NCI-H1436 treated with DMSO at 0.1 percent for 48 hours (cell line): ENCODE results near the gene GRK3.
A peak's percentile ranks its signal among the peaks of the same experiment; 100 is the strongest.
"Not testable (repeated sequence)": the region's sequence is repeated elsewhere in the genome, so short reads cannot be mapped to it uniquely, and the experiment has no call there.

Experiments used
- DNase-seq: peaks from one replicate; lab custom pipeline; 2025; lab: John Stamatoyannopoulos, UW

GRK3 gene

DNA sequence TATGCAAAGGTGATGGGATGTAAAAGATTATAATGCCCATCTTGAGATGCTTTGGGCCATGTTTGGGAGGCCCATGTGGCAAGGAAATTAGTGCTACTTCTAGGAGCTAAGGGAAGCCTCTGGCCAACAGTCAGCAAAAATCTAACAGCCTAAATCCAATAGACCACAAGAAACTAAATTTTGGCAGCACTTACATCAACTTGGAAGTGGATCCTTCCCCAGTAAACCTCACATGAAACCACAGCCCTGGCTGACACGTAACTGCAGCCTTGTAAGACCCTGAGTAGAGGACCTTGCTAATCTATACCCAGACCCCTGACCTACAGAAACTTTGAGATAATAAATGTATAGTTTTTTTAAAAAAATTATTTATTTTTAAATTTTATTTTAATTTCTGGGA is 13.1 kb upstream of the GRK3 start:
- no peak for DNase-seq

DNA sequence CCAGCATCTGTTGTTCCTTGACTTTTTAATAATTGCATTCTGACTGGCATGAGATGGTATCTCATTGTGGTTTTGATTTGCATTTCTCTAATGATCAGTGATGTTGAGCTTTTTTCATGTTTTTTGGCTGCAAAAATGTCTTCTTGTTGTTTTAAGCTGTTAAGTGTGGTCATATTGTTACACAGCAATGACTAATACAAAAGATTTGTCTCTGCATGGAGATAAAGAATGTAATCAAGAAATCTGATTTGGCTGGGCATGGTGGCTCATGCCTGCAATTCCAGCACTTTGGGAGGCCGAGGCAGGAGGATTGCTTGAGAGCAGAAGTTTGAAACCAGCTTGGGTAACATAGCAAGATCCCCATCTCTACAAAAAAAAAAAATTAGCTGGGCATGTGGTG is 12.1 kb upstream of the GRK3 start:
- DNase-seq, result not testable (repeated sequence)

DNA sequence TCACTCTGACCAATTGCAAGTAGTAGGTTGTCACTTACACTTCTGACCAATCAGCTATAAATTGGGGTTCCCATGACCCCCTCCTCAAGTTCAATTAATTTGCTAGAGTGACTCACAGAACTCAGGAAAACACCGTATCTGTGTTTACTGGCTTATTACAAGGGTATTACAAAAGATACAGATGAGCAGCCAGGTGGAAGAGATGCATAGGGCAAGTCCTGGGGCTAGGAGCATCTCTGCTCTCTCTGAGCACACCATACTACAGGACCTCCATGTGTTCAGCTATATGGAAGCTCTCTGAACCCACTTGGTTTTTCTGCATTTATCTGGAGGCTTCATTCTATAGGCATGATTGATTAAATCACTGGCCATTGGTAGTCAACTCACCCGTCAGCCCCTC is 11.3 kb upstream of the GRK3 start:
- DNase-seq, result no peak

DNA sequence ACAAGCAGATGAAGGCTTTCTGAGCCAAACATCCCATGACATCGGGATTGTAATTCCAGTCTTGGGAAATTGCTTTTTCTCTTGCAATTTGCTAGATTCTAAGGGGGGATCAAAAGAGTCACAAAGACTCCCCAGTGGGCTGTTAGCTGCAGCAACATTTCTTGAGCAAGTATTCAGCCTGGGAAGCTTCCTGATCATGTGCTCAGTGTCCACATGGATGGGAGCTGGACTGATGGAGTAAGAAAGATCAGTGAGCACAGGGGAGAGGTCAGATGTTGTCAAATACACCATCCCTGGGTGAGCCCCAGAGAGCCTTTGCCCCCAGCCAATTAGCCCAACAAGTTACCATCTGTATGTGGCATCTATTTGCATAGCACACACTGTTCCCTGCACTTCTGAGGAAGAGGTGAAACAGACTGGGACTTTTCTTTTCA is 10.2 kb upstream of the GRK3 start:
- DNase-seq, result no peak

DNA sequence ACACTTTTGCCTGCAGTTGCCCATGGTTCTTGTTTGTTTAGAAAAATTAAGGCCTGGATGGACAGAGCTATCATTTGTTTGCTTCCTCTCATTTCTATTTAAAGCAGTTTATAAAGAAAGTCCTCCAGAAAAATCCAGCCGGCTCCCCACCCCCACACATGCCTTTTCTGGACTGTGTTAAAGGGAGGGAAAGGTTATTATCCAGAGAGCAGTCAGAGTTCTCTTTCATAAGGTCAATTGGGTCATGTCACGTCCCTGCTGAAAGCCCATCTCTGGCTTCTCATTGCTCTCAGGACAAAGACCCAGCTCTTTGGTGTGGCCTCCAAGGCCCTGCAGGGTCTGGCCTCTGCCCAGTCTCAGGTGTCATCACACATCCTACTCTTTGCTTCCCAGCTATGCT is 9.8 kb upstream of the GRK3 start:
- no peak for DNase-seq

DNA sequence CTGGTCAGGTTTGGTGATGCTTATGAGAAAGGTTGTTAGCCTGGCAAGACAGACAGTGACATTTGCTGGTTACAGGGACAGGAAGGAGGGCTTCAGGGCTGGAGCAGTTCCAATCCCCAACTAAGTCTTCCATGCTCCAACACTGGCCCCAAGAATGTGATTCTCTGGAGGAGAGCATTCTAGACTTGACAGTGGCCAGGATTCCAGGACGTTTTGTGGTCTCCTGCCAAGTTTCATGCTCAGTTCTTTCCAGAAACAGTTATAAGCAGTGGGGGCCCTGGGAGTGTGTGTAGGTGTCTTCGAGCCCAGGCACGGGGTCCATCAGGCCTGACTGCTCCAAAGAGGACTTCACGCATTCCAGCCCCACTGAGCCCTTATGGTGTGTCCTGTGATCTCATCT is 8.9 kb upstream of the GRK3 start:
- DNase-seq, result no peak

DNA sequence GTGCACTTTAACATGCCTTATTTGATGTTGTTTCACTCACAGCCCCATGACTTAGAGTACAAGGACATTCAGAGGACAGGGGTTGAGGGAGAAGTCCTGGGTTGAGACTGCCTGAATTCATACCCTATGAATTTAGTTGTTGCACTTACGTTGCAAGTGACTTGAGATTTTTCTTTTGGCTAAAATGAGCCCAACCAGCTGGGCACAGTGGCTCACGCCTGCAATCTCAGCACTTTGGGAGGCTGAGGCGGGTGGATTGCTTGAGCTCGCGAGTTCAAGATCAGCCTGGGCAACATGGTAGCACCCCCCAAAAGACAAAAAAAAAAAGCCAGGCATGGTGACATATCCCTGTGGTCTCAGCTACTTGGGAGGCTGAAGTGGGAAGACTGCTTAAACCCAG is 7.3 kb upstream of the GRK3 start:
- DNase-seq, result no peak

DNA sequence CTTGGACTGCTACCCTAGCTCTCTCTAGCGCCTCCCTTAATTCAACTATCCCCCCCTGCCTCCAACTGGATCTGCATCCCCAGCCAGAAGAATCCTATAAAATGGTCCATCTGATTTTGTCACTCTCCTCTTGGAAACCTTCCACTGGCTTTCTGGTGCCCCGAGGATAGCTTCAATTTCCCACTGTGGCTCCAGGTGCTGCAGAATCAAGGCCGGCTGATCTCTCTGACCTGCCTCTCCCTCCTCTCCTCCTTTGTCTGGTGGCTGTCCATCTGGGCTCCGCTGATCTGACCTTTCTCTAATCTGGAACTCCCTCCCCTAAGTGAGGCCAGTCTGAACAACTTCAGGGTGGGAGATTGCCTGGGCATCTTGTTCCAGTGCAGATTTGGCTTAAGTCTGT is 6.1 kb upstream of the GRK3 start:
- DNase-seq, result no peak

DNA sequence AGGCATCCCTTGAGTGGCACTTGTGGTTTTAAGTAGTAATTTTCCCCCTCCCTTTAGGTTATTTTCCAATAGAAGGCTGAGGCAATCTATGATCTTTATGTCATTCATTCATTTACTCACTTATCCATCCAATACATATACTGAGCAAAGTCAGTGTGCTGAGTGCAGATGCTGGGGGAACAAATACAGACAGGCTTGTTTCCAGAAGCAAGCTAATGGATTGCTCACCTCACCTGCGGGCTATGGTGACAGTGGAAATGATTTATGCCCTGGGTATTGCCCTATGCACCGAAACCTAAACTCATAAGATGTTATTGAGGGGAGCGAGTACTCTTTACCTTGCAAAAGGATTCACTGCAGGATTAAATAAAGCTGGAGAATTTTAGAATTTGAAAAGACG is 4.6 kb upstream of the GRK3 start:
- peak; percentile 66 for DNase-seq

DNA sequence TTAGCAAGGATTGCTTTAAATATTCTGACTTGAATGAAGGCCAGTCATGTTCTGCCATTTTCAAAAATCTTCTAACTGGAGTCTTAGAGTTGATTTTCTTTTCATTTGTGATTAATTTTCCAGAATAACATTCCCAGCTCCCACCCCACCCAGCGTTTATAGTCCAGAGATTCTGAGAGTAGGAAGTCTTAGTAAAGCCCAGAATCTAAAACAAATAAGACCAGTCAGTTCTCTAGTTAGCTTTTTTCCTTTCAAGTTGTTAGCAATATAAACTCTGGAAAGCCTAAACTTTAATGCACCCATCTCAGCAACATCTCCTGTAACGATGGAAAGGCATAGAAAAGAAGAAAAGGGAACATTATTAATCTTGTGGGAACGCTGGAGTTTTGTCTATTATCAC is 3.3 kb upstream of the GRK3 start:
- DNase-seq, result not testable (repeated sequence)

DNA sequence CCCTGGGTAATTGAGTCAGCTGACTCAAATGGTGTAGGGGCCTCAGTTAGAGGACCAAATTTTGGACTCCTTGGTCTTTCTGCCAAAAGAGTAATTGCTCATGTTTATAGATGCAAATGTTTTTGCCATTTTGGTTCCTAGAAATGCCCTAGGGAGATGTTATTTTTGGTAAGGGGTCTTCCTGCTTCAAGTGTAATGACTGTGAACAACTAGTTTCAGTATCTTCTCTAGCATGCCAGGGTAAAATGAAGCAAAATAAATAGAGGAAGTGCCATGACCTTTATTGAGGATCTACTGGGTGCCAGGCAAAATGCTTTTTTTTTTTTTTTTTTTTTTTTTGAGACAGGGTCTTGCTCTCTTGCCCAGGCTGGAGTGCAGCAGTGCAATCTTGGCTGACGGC is 2.5 kb upstream of the GRK3 start:
- DNase-seq, result not testable (repeated sequence)

DNA sequence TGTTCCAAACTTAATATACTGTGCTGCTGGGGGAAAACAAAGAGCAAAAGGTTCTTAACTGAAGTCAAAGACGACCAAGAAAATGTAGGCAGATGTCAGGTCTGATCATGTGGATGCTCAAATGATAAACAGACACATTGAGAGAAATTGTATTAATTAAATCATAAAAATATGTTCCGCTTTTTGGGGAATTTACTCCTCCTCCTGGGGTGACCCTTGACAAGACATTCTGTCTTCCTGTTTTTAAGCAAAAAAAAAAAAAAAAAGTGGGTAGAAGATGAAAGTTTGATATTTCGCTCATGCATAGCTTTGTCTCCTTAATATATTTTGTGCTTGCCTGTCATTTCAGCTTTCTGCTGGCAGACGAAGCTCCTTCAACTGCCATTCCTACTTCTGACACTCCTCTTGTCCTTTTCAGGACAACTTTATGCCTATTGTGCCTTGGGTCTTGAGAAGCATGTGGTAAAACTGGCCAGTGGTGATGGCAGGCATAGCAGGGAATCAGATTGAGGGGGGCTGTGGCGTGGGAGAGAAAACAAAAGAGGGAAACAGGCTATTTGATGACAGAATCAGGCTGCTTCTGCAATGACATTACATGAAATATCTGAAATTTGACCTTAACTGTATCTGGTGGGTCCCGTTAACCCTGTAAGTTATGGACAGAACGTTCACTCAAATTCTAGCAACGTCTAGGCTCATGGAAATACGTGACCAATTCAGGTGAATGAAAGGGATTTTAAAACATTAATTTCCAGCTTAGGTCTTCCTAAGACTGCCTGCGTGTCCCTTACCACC is 1.3 kb upstream of the GRK3 start:
- DNase-seq, result not testable (repeated sequence)

DNA sequence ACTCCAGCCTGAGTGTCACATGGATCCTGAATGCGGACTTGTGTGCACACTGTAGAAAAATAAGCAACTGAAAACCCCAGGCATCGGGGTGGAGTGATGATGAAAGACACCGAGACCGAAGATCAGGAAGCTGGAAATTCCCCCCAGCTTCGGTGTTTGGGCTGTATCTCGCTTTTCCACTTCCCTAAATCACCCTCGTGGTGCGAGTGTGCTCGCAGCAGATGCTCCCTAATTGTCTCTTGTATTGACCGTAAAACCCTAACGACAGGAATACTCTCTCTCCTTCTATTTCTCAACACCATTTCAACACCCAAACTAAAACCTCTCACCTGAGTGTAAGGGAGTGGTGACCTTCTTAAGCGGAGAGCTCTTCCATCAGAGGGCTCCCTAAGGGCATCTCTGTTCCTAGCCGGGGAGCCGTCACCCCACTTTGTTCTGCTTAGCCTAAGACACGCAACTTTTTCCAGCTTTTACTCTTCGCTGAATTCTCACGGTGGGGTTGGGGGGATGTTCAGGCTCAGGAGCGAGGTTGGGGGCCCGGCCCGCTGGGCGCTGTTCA is 635 bp upstream of the GRK3 start:
- no peak for DNase-seq

DNA sequence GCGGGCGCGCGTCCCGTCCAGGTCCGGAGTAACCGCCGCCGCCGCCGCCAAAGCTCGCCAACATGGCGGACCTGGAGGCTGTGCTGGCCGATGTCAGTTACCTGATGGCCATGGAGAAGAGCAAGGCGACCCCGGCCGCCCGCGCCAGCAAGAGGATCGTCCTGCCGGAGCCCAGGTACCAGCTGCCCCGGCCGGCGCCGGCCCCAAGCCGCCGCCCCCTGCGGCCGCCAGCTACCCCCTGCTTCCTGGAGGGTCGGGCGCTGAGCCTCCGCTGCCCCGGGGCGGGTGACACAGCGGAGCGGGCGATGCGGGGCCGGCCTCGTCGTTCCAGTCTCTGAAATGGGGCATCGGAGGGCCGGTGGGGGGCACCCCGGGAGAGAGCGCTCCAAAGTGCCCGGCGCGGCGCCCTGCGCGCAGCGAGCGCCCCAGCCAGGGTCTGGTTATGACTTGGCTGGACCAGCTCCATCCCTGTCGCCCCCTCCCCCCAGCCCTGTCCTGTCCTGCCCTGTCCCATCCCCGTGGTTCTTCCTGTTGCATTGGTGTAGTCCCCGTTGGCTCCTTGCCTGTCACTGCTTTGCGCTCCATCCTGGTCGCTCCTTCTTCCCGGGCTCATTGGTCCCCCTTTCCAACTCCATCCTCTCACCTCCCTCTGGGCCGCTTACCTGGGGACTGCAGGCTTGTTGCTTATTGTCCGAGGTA is 653 bp downstream of the GRK3 start:
- DNase-seq, result no peak

DNA sequence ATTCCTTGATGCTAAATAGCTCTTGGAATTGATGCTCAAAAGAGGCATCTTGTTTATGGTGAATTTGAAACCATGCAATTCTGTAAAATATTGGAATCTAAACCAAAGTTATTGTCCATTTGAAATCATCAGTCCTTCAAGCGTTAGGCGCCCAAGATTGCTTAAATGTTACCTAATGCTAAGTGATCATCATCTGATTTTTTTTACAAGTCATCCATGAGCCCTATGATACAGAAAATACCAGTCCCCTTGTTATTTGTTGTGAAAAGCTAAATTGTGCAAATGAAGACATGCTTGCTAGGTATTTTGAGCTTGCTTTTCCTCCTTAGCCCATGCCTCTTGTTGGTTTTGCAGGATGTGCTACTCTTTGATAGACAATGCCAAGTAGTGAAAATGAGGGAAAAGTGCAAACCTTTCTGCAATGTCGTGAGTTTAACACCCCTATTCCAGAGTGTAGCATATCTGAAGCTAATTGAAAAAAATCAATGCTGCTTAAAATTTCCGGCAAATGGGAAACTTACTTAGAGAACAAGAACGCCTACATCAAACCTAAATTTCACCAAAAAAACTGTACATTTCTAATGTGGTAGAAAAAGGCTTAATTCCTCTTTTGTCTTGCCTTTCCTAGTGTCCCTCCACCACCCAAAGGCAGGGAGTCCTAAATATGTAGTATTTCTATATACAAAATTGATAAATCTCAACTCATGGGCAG is 1.9 kb downstream of the GRK3 start:
- no peak for DNase-seq

DNA sequence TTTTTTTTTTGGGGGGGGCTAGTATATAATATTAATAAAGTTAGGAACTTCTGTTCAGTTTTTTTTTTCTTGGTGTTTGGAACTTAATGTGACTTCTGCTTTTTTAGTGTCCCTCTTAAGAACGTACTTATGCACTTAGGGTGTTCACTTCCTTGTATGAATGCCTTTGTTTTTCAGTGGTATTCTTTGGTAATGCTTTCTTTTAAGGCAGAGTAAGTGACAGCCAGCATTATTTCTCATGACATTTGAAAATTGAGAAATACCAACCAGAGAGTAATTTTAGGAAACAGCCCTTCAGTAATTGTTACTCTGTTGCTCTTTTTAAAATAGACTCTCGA is 2.4 kb downstream of the GRK3 start:
- DNase-seq, result no peak

DNA sequence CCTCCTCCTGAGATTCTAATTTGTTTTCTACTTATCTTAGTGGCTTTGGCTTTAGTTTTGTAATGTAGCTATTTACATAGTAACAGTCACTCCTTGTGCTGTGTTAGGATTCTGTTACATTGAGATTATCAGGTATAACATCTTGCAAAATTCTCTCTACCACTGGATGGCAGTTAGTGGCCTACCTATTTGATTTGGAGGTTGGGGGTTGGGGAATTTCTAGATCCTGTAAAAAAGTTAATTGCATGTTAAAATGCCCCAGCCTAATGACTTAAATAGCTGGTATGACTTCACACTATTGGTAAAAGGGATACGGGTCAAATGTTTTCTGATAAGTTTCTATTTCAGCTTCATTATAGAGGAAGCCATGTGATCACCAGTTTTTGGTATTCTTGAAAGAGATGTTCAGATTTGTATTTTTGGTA is 2.8 kb downstream of the GRK3 start:
- DNase-seq, result no peak

DNA sequence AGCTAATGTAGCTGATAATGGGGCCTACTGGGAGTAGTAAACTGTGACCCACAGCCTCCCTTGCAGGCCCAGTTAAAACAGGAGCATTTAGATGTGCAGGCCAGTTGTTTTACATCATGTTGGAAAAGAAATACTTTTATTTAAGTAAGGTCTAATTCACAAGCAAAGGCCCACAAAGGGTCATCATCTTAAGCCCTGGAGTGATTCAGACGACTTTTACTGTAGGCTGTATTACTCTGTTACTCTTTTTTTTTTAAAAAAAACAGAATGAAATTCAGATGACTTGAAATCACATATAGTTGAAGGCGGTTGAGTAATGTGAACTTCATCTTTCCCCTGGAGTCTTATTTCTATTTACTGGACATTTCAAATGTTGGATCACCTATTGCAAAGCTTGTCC is 3.6 kb downstream of the GRK3 start:
- DNase-seq, result not testable (repeated sequence)

DNA sequence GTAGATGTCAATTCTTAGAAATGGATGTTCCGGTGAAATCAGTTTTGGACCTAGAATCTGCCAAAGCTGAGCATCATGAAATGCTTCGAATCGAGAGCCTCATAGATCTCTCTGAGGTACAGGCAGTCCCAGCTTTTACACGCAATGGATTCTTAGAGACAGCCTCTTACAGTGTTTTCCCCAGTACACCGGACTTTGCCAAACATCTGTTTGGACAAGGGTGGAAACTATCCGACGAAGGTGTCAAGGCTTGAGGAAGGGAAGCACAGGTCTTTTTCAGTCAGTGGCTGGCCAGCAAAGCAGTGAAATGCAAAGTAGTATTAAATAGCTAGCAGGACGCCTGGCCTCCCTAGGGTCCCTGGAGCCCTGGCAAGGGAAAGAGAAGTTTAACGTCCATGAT is 4.9 kb downstream of the GRK3 start:
- no peak for DNase-seq

DNA sequence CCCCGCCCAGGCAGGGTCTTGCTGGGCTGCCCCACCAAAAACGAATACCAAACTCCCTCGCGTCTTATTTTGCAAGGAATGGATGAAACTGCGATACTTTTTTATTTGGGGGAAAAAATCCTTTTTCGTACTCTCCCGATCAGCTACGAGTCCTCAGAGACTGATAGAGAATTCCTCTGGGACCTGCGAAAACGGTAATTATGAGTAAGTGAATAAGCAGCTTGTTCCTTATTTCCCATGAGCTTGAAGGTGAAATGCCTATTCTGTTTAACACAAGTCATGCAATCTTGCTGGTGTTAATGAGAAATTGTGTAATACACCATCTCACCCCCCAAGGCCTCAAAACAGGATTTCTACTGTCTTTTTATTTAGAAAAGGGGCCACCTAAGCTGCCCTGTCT is 5.5 kb downstream of the GRK3 start:
- no peak for DNase-seq

DNA sequence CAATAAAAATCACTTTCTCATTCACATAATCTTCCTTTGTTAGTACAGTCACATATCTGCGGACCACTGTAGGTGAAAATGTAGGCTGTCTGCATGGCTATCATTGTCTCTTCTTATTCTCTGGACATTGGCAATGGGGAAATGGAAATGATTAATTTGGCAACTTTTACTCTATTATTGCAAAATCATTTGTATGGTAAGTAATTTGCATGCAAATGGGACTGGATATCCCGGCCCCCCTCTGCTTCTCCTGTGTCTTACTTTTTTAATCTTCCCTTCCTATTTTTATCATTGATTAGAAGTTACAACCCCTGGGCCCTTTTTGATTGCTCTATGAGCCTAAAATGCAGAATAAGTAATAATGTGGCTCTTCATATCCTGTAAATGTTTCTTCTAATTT is 6.0 kb downstream of the GRK3 start:
- no peak for DNase-seq

DNA sequence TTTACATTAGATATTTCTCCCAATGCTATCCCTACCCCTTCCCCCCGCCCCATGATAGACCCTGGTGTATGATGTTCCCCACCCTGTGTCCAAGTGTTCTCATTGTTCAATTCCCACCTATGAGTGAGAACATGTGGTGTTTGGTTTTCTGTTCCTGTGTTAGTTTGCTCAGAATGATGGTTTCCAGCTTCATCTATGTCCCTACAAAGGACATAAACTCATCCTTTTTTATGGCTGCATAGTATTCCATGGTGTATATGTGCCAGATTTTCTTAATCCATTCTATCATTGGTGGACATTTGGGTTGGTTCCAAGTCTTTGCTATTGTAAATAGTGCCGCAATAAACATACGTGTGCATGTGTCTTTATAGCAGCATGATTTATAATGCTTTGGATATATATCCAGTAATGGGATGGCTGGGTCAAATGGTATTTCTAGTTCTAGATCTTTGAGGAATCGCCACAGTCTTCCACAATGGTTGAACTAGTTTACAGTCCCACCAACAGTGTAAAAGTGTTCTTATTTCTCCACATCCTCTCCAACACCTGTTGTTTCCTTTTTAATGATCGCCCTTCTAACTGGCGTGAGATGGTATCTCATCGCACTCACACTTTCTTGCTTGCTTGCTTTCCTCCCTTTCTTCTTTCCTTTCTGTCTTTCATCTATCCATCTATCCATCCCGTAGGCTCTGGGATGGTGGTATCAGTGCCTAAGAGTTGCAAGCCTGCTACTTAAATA is 7.7 kb downstream of the GRK3 start:
- not testable (repeated sequence) for DNase-seq
